Activated CD4-positive, alpha-beta T cell treated with anti-CD3 and anti-CD28 coated beads, Interleukin-2, Interleukin-4, amounts not matched to agents 100 ng/mL and 50 ng/mL, durations not matched to agents 16 hours and 8 hours (primary cell): ENCODE measurements around the gene EFR3B.
"Not testable (repeated sequence)": the region's sequence is repeated elsewhere in the genome, so short reads cannot be mapped to it uniquely, and the experiment has no call there.

Experiments used
- DNase-seq: peaks from one replicate; pipeline ENCODE4 v3.0.0-alpha.2; 2020; ENCODE audit warnings: low spot score

The EFR3B gene

GRCh38 chr2:25150993-25151392, 109.1 kb downstream of the EFR3B start:
- not testable (repeated sequence) for DNase-seq

- DNase-seq, result no peak
Measured at GRCh38 chr2:25151718-25152117, 109.8 kb downstream of the EFR3B start.

GRCh38 chr2:25155401-25155800, 113.5 kb downstream of the EFR3B start:
- DNase-seq, result no peak

GRCh38 chr2:25158096-25158852, 116.4 kb downstream of the EFR3B start:
- no peak for DNase-seq

- DNase-seq, result no peak
Measured at GRCh38 chr2:25159949-25160348, 118.1 kb downstream of the EFR3B start.

- no peak for DNase-seq
Measured at GRCh38 chr2:25160376-25160775, 118.5 kb downstream of the EFR3B start.

GRCh38 chr2:25161055-25161781, 119.3 kb downstream of the EFR3B start:
- peak; percentile 47 for DNase-seq

- DNase-seq, result not testable (repeated sequence)
Measured at GRCh38 chr2:25162061-25162460, 120.2 kb downstream of the EFR3B start.

- DNase-seq, result no peak
Measured at GRCh38 chr2:25164561-25164960, 122.7 kb downstream of the EFR3B start.

GRCh38 chr2:25165992-25166875, 124.4 kb downstream of the EFR3B start:
- DNase-seq, result peak; percentile 30

- DNase-seq, result no peak
Measured at GRCh38 chr2:25168256-25169072, 126.6 kb downstream of the EFR3B start, which contains the start of gene POMC. Gene POMC, minus strand, starts transcription at chr2:25168580. Its CDS starts 3,808 bp downstream, at chr2:25164772.

GRCh38 chr2:25169073-25169470, 127.2 kb downstream of the EFR3B start:
- DNase-seq, result no peak

GRCh38 chr2:25170888-25171287, 129.0 kb downstream of the EFR3B start:
- DNase-seq, result no peak

- no peak for DNase-seq
Measured at GRCh38 chr2:25173719-25174118, 131.8 kb downstream of the EFR3B start.

GRCh38 chr2:25174192-25174861, 132.5 kb downstream of the EFR3B start:
- no peak for DNase-seq

GRCh38 chr2:25176138-25176537, 134.3 kb downstream of the EFR3B start:
- DNase-seq, result no peak

- DNase-seq, result no peak
Measured at GRCh38 chr2:25176541-25177181, 134.8 kb downstream of the EFR3B start.

- DNase-seq, result no peak
Measured at GRCh38 chr2:25177211-25177611, 135.3 kb downstream of the EFR3B start.

- no peak for DNase-seq
Measured at GRCh38 chr2:25178976-25179375, 137.1 kb downstream of the EFR3B start.

- DNase-seq, result no peak
Measured at GRCh38 chr2:25184254-25184653, 142.4 kb downstream of the EFR3B start.
